Neuronal stem cell (in vitro differentiated cells): ENCODE measurements around the gene PCF11.

Source experiments
- DNase-seq: peaks from one replicate; pipeline ENCODE4 v3.0.0-alpha.2; 2013; ENCODE audit warnings: low spot score
- H2AFZ ChIP-seq: one replicate; pipeline ENCODE4 v1.6.1; 2013; ENCODE audit warnings: mild to moderate bottlenecking, low read length, inconsistent platforms
- H2AK5ac ChIP-seq: 2 replicates; pipeline ENCODE4 v1.6.1; 2013; ENCODE audit warnings: low read depth, mild to moderate bottlenecking, inconsistent platforms, low read length, moderate library complexity, mixed read lengths
- H2BK120ac ChIP-seq: 2 replicates; pipeline ENCODE4 v1.6.1; 2013; ENCODE audit warnings: low read depth, mild to moderate bottlenecking, inconsistent platforms, low read length, moderate library complexity, mixed read lengths
- H2BK12ac ChIP-seq: one replicate; pipeline ENCODE4 v1.6.1; 2013; ENCODE audit warnings: low read length, inconsistent platforms
- H2BK15ac ChIP-seq: 2 replicates; pipeline ENCODE4 v1.6.1; 2013; ENCODE audit warnings: mild to moderate bottlenecking, low read length, inconsistent platforms, mixed read lengths
- H2BK5ac ChIP-seq: one replicate; pipeline ENCODE4 v1.6.1; 2013; ENCODE audit warnings: inconsistent platforms, mild to moderate bottlenecking, low read length, moderate library complexity
- H3K14ac ChIP-seq: one replicate; pipeline ENCODE4 v1.6.1; 2013; ENCODE audit warnings: low read length, inconsistent platforms
- H3K18ac ChIP-seq: 2 replicates; pipeline ENCODE4 v1.6.1; 2013; ENCODE audit warnings: low read length, inconsistent platforms
- H3K23ac ChIP-seq: 2 replicates; pipeline ENCODE4 v1.6.1; 2013; ENCODE audit warnings: low read depth, mild to moderate bottlenecking, mixed read lengths, low read length, inconsistent platforms; ENCODE audit not compliant: poor library complexity
- H3K27ac ChIP-seq: replicated peaks from 3 replicates; pipeline ENCODE4 v1.5.1; 2013; ENCODE audit warnings: low read length, inconsistent platforms
- H3K27me3 ChIP-seq, 3 experiments: 2 replicates each; pipeline ENCODE4 v1.6.1; 2013; ENCODE audit warnings: low read length in 3 of 3, mild to moderate bottlenecking in 2 of 3, inconsistent platforms in 1 of 3, low read depth in 1 of 3, mixed read lengths in 1 of 3, moderate library complexity in 1 of 3; ENCODE audit not compliant: control insufficient read depth in 3 of 3, insufficient read depth in 3 of 3
- H3K36me3 ChIP-seq, 2 donors: replicated peaks in 1 of 2; 2 replicates each; pipeline ENCODE4 v1.6.1; 2013; ENCODE audit warnings: low read length in 2 of 2; ENCODE audit not compliant: control insufficient read depth in 2 of 2, insufficient read depth in 2 of 2
- H3K4ac ChIP-seq: 2 replicates; pipeline ENCODE4 v1.6.1; 2013; ENCODE audit warnings: inconsistent platforms, mild to moderate bottlenecking, low read length, moderate library complexity
- H3K4me1 ChIP-seq, 2 donors: 1 replicate in 1 of 2; 2 replicates in 1 of 2; pipeline ENCODE4 v1.6.1; 2013; ENCODE audit warnings: low read length in 2 of 2, low read depth in 1 of 2; ENCODE audit not compliant: control insufficient read depth in 2 of 2, insufficient read depth in 1 of 2
- H3K4me2 ChIP-seq: one replicate; pipeline ENCODE4 v1.6.1; 2013; ENCODE audit warnings: mild to moderate bottlenecking, low read length, inconsistent platforms; ENCODE audit not compliant: insufficient read depth, poor library complexity, severe bottlenecking
- H3K4me3 ChIP-seq, 2 donors: 2 replicates each; pipeline ENCODE4 v1.5.1; 2013; ENCODE audit warnings: low read length in 2 of 2, mild to moderate bottlenecking in 2 of 2, inconsistent platforms in 1 of 2, moderate library complexity in 1 of 2
- H3K79me1 ChIP-seq: one replicate; pipeline ENCODE4 v1.6.1; 2013; ENCODE audit warnings: low read depth, mild to moderate bottlenecking, inconsistent platforms, low read length, moderate library complexity
- H3K9ac ChIP-seq: one replicate; pipeline ENCODE4 v1.6.1; 2013; ENCODE audit warnings: mild to moderate bottlenecking, low read depth, low read length, inconsistent platforms; ENCODE audit not compliant: poor library complexity
- H3K9me3 ChIP-seq, 2 donors: replicated peaks in 1 of 2; 2 replicates each; pipeline versions ENCODE3 to v1.6.1; 2013; ENCODE audit warnings: low read length in 2 of 2, mild to moderate bottlenecking in 2 of 2, inconsistent platforms in 1 of 2, low read depth in 1 of 2, mixed read lengths in 1 of 2, moderate library complexity in 1 of 2; ENCODE audit not compliant: control insufficient read depth in 2 of 2, insufficient read depth in 1 of 2
- H4K8ac ChIP-seq: one replicate; pipeline ENCODE4 v1.6.1; 2013; ENCODE audit warnings: low read depth, mild to moderate bottlenecking, inconsistent platforms, low read length, moderate library complexity
- H4K91ac ChIP-seq: one replicate; pipeline ENCODE4 v1.6.1; 2013; ENCODE audit warnings: low read length, low read depth, mild to moderate bottlenecking, inconsistent platforms; ENCODE audit not compliant: poor library complexity
- WGBS, 2 donors: extraction: QIAGEN DNeasy Blood & Tissue Kit; methylation state at CpG; one replicate each; pipeline ENCODE4 v1.1.7; 2013; ENCODE audit warnings: missing lambda C conversion rate in 2 of 2, mixed read lengths in 1 of 2; ENCODE audit not compliant: insufficient read length in 2 of 2, insufficient replicate concordance in 1 of 2; ENCODE audit errors: extremely low coverage in 2 of 2; 5-methylcytosine and 5-hydroxymethylcytosine counted together

The PCF11 gene

GRCh38 chr11:83159902-83160865 is 3.3 kb downstream of the PCF11 start:
- Histone ChIP-seq H4K8ac (no peak overlapping the region), H3K27ac (no peak overlapping the region), H3K9me3 (no peaks in the 10 kb centered on the region), H3K4me1 (peaks cover 4 to 13% of the 10 kb centered on the region in 2 donors), H3K36me3 (peaks cover 9 to 70% of the 10 kb centered on the region in 2 donors), H3K4me2 (no peak overlapping the region), H3K4ac (no peak overlapping the region), H3K27me3 (no peaks in the 10 kb centered on the region), H3K14ac (no peak overlapping the region), H4K91ac (no peak overlapping the region), H2BK5ac (no peak overlapping the region), H2AFZ (no peak overlapping the region), H2BK12ac (no peak overlapping the region), H2BK120ac (no peak overlapping the region), H3K4me3 (peak overlapping the region in 1 of 2 donors; percentile 94), H3K79me1 (no peaks in the 10 kb centered on the region), H3K23ac (no peak overlapping the region), H3K9ac (no peak overlapping the region), H2AK5ac (no peak overlapping the region), H2BK15ac (no peak overlapping the region), H3K18ac (no peak overlapping the region)
- WGBS, 2 donors = no CpG with 5 or more reads among the region's 6 CpGs
- no peak for DNase-seq

GRCh38 chr11:83161610-83162199 is 4.8 kb downstream of the PCF11 start:
- WGBS, 2 donors = no CpG with 5 or more reads among the region's 1 CpG
- Histone ChIP-seq H3K4me3 (no peak overlapping the region), H3K9me3 (no peaks in the 10 kb centered on the region), H3K4ac (no peak overlapping the region), H3K79me1 (no peaks in the 10 kb centered on the region), H3K18ac (no peak overlapping the region), H2AK5ac (no peak overlapping the region), H2BK5ac (no peak overlapping the region), H3K9ac (no peak overlapping the region), H4K91ac (no peak overlapping the region), H3K4me2 (no peak overlapping the region), H2BK15ac (no peak overlapping the region), H2BK12ac (no peak overlapping the region), H3K4me1 (peaks cover 4 to 13% of the 10 kb centered on the region in 2 donors), H3K23ac (no peak overlapping the region), H4K8ac (no peak overlapping the region), H3K27ac (no peak overlapping the region), H2AFZ (no peak overlapping the region), H3K14ac (no peak overlapping the region), H3K36me3 (peaks cover 17 to 85% of the 10 kb centered on the region in 2 donors), H3K27me3 (no peaks in the 10 kb centered on the region), H2BK120ac (no peak overlapping the region)
- no peak for DNase-seq

- Histone ChIP-seq H3K4me1 (peaks cover 4 to 13% of the 10 kb centered on the region in 2 donors), H4K8ac (no peak overlapping the region), H3K27ac (no peak overlapping the region), H3K4me2 (no peak overlapping the region), H4K91ac (no peak overlapping the region), H2AFZ (no peak overlapping the region), H3K14ac (no peak overlapping the region), H3K9me3 (peaks cover 0 to under 1% of the 10 kb centered on the region in 2 donors), H3K23ac (no peak overlapping the region), H3K4me3 (no peak overlapping the region), H3K27me3 (no peaks in the 10 kb centered on the region), H3K18ac (no peak overlapping the region), H3K9ac (no peak overlapping the region), H2BK5ac (no peak overlapping the region), H3K4ac (no peak overlapping the region), H2BK120ac (no peak overlapping the region), H2AK5ac (no peak overlapping the region), H2BK15ac (no peak overlapping the region), H3K36me3 (peaks cover 20 to 92% of the 10 kb centered on the region in 2 donors), H2BK12ac (no peak overlapping the region), H3K79me1 (no peaks in the 10 kb centered on the region)
- no CpG with 5 or more reads among the region's 2 CpGs for WGBS, 2 donors
- DNase-seq = no peak
Measured at GRCh38 chr11:83162377-83162776, 5.4 kb downstream of the PCF11 start.

- no peak overlapping the region for H2AFZ ChIP-seq
- H3K79me1 ChIP-seq = no peaks in the 10 kb centered on the region
- H3K18ac ChIP-seq = no peak overlapping the region
- no peak overlapping the region for H3K14ac ChIP-seq
- no peaks in the 10 kb centered on the region for H3K4me1 ChIP-seq
- H3K4me2 ChIP-seq = no peak overlapping the region
- no peak for DNase-seq
- peaks cover 34 to 100% of the 10 kb centered on the region in 2 donors for H3K36me3 ChIP-seq
- no CpG with 5 or more reads among the region's 11 CpGs for WGBS, 2 donors
- H3K9me3 ChIP-seq = peaks cover 2 to 15% of the 10 kb centered on the region in 2 donors
- no peak overlapping the region for H3K27ac ChIP-seq
- H4K8ac ChIP-seq = no peak overlapping the region
- H3K4ac ChIP-seq = no peak overlapping the region
- H2BK12ac ChIP-seq = no peak overlapping the region
- H4K91ac ChIP-seq = no peak overlapping the region
- H2BK15ac ChIP-seq = no peak overlapping the region
- no peak overlapping the region for H2BK120ac ChIP-seq
- H2BK5ac ChIP-seq = no peak overlapping the region
- H3K4me3 ChIP-seq = no peak overlapping the region
- no peaks in the 10 kb centered on the region for H3K27me3 ChIP-seq
- no peak overlapping the region for H2AK5ac ChIP-seq
- H3K9ac ChIP-seq = no peak overlapping the region
- no peak overlapping the region for H3K23ac ChIP-seq
Measured at GRCh38 chr11:83166193-83166866, 9.4 kb downstream of the PCF11 start.
